ENCODE data around the gene KIAA0040.

Gene KIAA0040

DNA sequence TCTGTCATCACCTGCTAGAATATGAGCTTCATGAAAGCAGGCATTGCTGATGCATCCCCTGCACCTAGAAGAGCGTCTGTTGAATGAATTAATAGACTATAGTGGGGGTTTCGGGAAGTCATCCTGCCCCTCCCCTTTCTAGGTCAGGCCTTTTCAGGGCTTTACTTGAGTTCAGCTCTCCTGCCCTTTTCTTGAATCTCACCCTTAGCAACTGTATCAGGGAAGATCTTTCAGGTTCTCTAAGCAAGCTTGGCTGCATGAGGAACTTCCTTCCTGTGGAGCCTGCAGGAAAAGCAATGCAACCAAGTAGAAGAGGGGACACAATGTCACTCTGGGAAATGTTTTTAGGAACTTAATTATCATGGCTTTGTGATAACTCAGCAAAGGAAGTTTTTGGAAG lies 27.2 kb upstream of the KIAA0040 start:
- Histone ChIP-seq H2AFZ (ENCODE audit: low read depth, low read length) (no peak overlapping the region), H3K23ac (ENCODE audit: low read length in 2 of 2) (no peak overlapping the region), H3K36me3 (ENCODE audit: control insufficient read depth in 1 of 2, insufficient read depth in 2 of 2, low read depth in 1 of 2, low read length in 2 of 2) (no peaks in the 10 kb centered on the region), H3K4me2 (ENCODE audit: low read length, poor library complexity, severe bottlenecking) (no peak overlapping the region), H2BK12ac (ENCODE audit: low read length in 2 of 2) (no peak overlapping the region), H2BK5ac (ENCODE audit: low read depth, low read length, poor library complexity, severe bottlenecking) (no peak overlapping the region), H2BK120ac (ENCODE audit: low read depth, low read length) (no peak overlapping the region), H3K27ac (ENCODE audit: low read length, poor library complexity, severe bottlenecking) (no peak overlapping the region), H4K91ac (ENCODE audit: low read length) (no peak overlapping the region), H3K79me1 (replicated peaks; ENCODE audit: low read length, poor library complexity, severe bottlenecking) (no peaks in the 10 kb centered on the region), H3K4ac (ENCODE audit: low read depth in 1 of 2, low read length in 2 of 2) (no peak overlapping the region), H3K18ac (ENCODE audit: low read depth in 1 of 2, low read length in 2 of 2) (no peak overlapping the region), H3K4me1 (ENCODE audit: control insufficient read depth, insufficient read depth, low read depth, low read length) (no peaks in the 10 kb centered on the region), H2BK15ac (ENCODE audit: low read depth, poor library complexity, severe bottlenecking) (no peak overlapping the region), H3K9me3 (ENCODE audit: control insufficient read depth, low read length) (no peaks in the 10 kb centered on the region), H2AK5ac (ENCODE audit: low read length, severe bottlenecking) (no peak overlapping the region), H4K8ac (ENCODE audit: low read length) (no peak overlapping the region), H3K9ac (ENCODE audit: low read length) (no peak overlapping the region), H3K4me3 (ENCODE audit: insufficient read depth in 1 of 2, low read depth in 1 of 2, low read length in 2 of 2) (no peak overlapping the region), H3K14ac (ENCODE audit: low read length in 2 of 2) (no peak overlapping the region), H3K27me3 (ENCODE audit: control insufficient read depth in 1 of 2, insufficient read depth in 1 of 2, low read length in 2 of 2) (no peaks in the 10 kb centered on the region)
- no peak for DNase-seq
- WGBS, result 93% methylated on average over 2 of the region's 2 CpGs

DNA sequence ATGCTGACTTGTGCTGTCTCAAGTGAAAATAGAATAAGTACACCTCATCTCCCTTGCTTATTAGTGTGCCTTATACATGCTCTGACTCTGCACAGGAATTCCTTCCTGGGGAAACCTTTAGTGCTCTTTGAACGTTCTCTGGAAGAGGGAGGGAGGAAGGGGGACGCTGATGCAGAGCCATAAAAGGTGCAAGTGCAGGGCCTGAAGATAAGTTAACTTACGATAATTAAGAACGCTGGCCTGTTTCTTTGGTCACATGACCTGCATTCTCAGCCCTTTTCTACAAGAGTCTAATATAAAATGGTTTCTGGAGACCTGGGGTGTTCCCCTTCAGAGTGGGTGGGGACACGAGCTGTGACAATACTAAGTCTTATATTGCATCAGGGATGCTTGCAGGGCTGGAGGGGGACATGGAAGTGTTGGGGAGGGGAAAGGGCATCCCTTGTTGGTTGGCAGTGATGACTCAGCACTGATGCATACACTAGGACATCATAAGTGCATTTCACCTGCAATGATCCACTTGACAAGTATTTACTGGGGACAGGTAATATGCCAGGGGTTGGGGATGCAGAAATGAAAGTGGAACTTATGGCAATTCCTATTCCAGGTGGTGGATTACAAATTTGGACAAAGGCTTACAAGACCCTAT lies 26.3 kb upstream of the KIAA0040 start:
- H3K9ac ChIP-seq (ENCODE audit: low read length), result no peak overlapping the region
- no peaks in the 10 kb centered on the region for H3K36me3 ChIP-seq (ENCODE audit: control insufficient read depth in 1 of 2, insufficient read depth in 2 of 2, low read depth in 1 of 2, low read length in 2 of 2)
- no peaks in the 10 kb centered on the region for H3K4me1 ChIP-seq (ENCODE audit: control insufficient read depth, insufficient read depth, low read depth, low read length)
- no peak overlapping the region for H3K4me2 ChIP-seq (ENCODE audit: low read length, poor library complexity, severe bottlenecking)
- H2AK5ac ChIP-seq (ENCODE audit: low read length, severe bottlenecking), result no peak overlapping the region
- H3K79me1 ChIP-seq (replicated peaks; ENCODE audit: low read length, poor library complexity, severe bottlenecking), result no peaks in the 10 kb centered on the region
- H2BK120ac ChIP-seq (ENCODE audit: low read depth, low read length), result no peak overlapping the region
- H3K18ac ChIP-seq (ENCODE audit: low read depth in 1 of 2, low read length in 2 of 2), result no peak overlapping the region
- H3K9me3 ChIP-seq (ENCODE audit: control insufficient read depth, low read length), result peaks cover under 1% of the 10 kb centered on the region
- H3K27ac ChIP-seq (ENCODE audit: low read length, poor library complexity, severe bottlenecking), result no peak overlapping the region
- H3K4ac ChIP-seq (ENCODE audit: low read depth in 1 of 2, low read length in 2 of 2), result no peak overlapping the region
- H3K4me3 ChIP-seq (ENCODE audit: insufficient read depth in 1 of 2, low read depth in 1 of 2, low read length in 2 of 2), result no peak overlapping the region
- WGBS, result 54% methylated on average over 5 of the region's 5 CpGs
- H4K8ac ChIP-seq (ENCODE audit: low read length), result no peak overlapping the region
- H4K91ac ChIP-seq (ENCODE audit: low read length), result no peak overlapping the region
- H3K23ac ChIP-seq (ENCODE audit: low read length in 2 of 2), result no peak overlapping the region
- H2BK15ac ChIP-seq (ENCODE audit: low read depth, poor library complexity, severe bottlenecking), result no peak overlapping the region
- no peak for DNase-seq
- no peak overlapping the region for H3K14ac ChIP-seq (ENCODE audit: low read length in 2 of 2)
- H2BK12ac ChIP-seq (ENCODE audit: low read length in 2 of 2), result no peak overlapping the region
- H2AFZ ChIP-seq (ENCODE audit: low read depth, low read length), result no peak overlapping the region
- H2BK5ac ChIP-seq (ENCODE audit: low read depth, low read length, poor library complexity, severe bottlenecking), result no peak overlapping the region
- H3K27me3 ChIP-seq (ENCODE audit: control insufficient read depth in 1 of 2, insufficient read depth in 1 of 2, low read length in 2 of 2), result no peaks in the 10 kb centered on the region

DNA sequence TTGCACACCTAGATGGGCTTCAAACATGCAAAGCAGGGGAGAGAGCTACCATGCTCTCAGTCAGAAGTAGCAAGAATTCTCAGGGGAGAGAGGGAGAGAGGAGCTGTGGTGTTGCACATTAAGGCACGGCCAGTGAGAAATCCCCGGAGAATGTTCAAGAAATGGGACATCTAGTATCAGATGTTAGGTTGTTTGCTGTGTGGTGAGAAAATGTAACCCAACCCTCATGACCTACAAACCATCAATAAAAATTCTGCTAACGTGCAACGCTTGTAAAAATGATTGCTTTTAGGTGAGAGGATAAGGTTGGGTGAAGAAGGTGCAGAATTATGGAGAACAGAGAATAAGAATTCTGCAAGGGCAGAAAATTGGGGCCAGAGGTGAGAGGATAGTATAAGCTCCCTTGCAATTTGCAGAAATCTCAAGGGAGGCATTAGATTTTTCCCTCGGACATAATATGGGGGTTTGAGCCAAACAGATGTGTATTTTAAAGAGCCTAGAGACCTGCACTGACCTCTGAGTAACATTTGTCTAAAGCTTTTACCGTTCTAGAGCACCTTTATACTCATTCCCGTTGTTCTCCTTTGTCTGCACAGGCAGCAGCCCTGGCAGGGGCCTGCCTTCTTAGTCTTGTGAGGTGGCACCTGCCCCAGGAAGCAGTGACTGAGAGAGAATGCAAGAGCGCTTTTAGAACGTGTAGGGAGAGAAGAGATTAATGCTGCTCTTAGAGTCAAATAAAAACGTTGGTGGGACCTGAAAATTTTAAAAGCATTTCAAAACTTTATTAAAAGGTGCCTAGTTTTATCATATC lies 25.4 kb upstream of the KIAA0040 start:
- Histone ChIP-seq H3K27me3 (ENCODE audit: control insufficient read depth in 1 of 2, insufficient read depth in 1 of 2, low read length in 2 of 2) (no peaks in the 10 kb centered on the region), H3K4me1 (ENCODE audit: control insufficient read depth, insufficient read depth, low read depth, low read length) (no peaks in the 10 kb centered on the region), H3K4me3 (ENCODE audit: insufficient read depth in 1 of 2, low read depth in 1 of 2, low read length in 2 of 2) (no peak overlapping the region), H3K9ac (ENCODE audit: low read length) (no peak overlapping the region), H2BK120ac (ENCODE audit: low read depth, low read length) (no peak overlapping the region), H3K36me3 (ENCODE audit: control insufficient read depth in 1 of 2, insufficient read depth in 2 of 2, low read depth in 1 of 2, low read length in 2 of 2) (no peaks in the 10 kb centered on the region), H3K4ac (ENCODE audit: low read depth in 1 of 2, low read length in 2 of 2) (no peak overlapping the region), H2BK5ac (ENCODE audit: low read depth, low read length, poor library complexity, severe bottlenecking) (no peak overlapping the region), H3K23ac (ENCODE audit: low read length in 2 of 2) (no peak overlapping the region), H3K79me1 (replicated peaks; ENCODE audit: low read length, poor library complexity, severe bottlenecking) (no peaks in the 10 kb centered on the region), H3K4me2 (ENCODE audit: low read length, poor library complexity, severe bottlenecking) (no peak overlapping the region), H2AFZ (ENCODE audit: low read depth, low read length) (no peak overlapping the region), H3K27ac (ENCODE audit: low read length, poor library complexity, severe bottlenecking) (no peak overlapping the region), H4K8ac (ENCODE audit: low read length) (no peak overlapping the region), H3K9me3 (ENCODE audit: control insufficient read depth, low read length) (peaks cover 8% of the 10 kb centered on the region), H4K91ac (ENCODE audit: low read length) (no peak overlapping the region), H3K14ac (ENCODE audit: low read length in 2 of 2) (no peak overlapping the region), H3K18ac (ENCODE audit: low read depth in 1 of 2, low read length in 2 of 2) (no peak overlapping the region), H2BK12ac (ENCODE audit: low read length in 2 of 2) (no peak overlapping the region), H2AK5ac (ENCODE audit: low read length, severe bottlenecking) (no peak overlapping the region), H2BK15ac (ENCODE audit: low read depth, poor library complexity, severe bottlenecking) (no peak overlapping the region)
- DNase-seq, result no peak
- 61% methylated on average over 8 of the region's 10 CpGs for WGBS

DNA sequence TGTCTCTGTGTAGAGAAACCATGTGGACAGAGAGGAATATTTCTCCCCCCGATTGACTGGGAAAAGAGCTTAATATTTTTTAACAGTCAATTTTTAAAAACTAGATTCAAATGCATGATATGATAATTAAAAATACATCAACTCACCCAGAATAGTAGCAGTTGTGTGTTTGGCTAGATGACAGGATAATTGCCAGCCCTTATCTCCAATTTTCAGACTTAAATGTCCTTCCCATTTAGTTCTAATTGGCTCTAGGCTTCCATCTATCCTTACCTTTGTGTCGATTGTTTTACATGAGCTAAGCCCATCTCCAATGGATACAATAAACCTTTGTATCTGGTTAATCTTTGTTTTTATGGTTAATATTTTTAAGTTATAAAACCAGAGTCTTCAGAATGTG lies 23.9 kb upstream of the KIAA0040 start:
- Histone ChIP-seq H3K79me1 (replicated peaks; ENCODE audit: low read length, poor library complexity, severe bottlenecking) (no peaks in the 10 kb centered on the region), H3K23ac (ENCODE audit: low read length in 2 of 2) (no peak overlapping the region), H3K4me1 (ENCODE audit: control insufficient read depth, insufficient read depth, low read depth, low read length) (no peaks in the 10 kb centered on the region), H2BK120ac (ENCODE audit: low read depth, low read length) (no peak overlapping the region), H3K14ac (ENCODE audit: low read length in 2 of 2) (no peak overlapping the region), H3K36me3 (ENCODE audit: control insufficient read depth in 1 of 2, insufficient read depth in 2 of 2, low read depth in 1 of 2, low read length in 2 of 2) (no peaks in the 10 kb centered on the region), H3K18ac (ENCODE audit: low read depth in 1 of 2, low read length in 2 of 2) (no peak overlapping the region), H4K91ac (ENCODE audit: low read length) (no peak overlapping the region), H3K9ac (ENCODE audit: low read length) (no peak overlapping the region), H3K4me2 (ENCODE audit: low read length, poor library complexity, severe bottlenecking) (no peak overlapping the region), H4K8ac (ENCODE audit: low read length) (no peak overlapping the region), H2AFZ (ENCODE audit: low read depth, low read length) (no peak overlapping the region), H2BK15ac (ENCODE audit: low read depth, poor library complexity, severe bottlenecking) (no peak overlapping the region), H3K4ac (ENCODE audit: low read depth in 1 of 2, low read length in 2 of 2) (no peak overlapping the region), H3K27ac (ENCODE audit: low read length, poor library complexity, severe bottlenecking) (no peak overlapping the region), H2AK5ac (ENCODE audit: low read length, severe bottlenecking) (no peak overlapping the region), H2BK5ac (ENCODE audit: low read depth, low read length, poor library complexity, severe bottlenecking) (no peak overlapping the region), H3K4me3 (ENCODE audit: insufficient read depth in 1 of 2, low read depth in 1 of 2, low read length in 2 of 2) (no peak overlapping the region), H2BK12ac (ENCODE audit: low read length in 2 of 2) (no peak overlapping the region), H3K27me3 (ENCODE audit: control insufficient read depth in 1 of 2, insufficient read depth in 1 of 2, low read length in 2 of 2) (no peaks in the 10 kb centered on the region), H3K9me3 (ENCODE audit: control insufficient read depth, low read length) (peaks cover 8% of the 10 kb centered on the region)
- no peak for DNase-seq
- WGBS, result no CpG with 5 or more reads among the region's 2 CpGs

Measured in mesenchymal stem cell (in vitro differentiated cells and primary cell).